HG02798 (cell line): ENCODE data around the gene ERAP2.
A peak's percentile ranks its signal among the peaks of the same experiment; 100 is the strongest.

Experiments
- ATAC-seq: cut with Tn5 transposase; IDR thresholded peaks from one replicate; pipeline ENCODE4 v1.9.1; 2021; ENCODE audit warnings: mild to moderate bottlenecking; ENCODE audit not compliant: unreplicated experiment, poor library complexity

The ERAP2 gene

DNA sequence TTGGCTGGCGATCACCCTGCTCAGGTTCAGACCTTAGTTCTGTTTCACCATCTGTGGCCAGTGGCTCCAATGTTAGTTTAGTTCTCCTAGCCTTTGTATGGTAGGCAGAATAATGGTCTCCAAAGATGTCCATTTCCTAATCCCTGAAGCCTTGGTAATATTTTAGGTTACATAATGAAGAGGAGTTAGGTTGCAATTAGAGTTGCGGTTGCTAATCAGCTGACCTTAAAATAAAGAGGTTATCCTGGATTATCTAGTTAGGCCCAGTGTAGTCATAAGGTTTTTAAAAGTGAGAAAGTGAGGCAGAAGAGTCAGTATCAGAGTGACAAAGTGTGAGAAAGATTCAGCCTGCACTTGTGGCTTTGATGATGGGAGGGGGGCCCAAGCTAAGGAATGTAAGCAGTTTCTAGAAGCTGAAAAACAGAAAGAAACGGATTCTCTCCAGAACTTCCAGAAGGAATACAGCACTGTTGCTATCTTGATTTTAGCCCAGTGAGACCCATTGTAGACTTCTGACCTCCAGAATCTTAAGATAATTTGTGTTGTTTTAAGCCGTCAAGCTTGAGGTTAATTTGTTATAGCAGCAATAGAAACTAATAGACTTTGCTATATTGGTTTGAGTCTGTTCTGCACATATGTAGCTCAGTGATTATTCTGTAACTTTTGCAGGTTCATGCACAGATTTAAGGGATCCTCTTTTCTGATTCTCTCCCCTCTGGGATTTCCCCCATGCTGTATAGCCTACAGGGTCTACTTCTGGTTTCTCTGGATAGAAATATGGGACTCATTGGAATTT lies 81.2 kb downstream of the ERAP2 start:
- peak; percentile 52 for ATAC-seq

GRCh38 chr5:96958977-96959376 lies 82.7 kb downstream of the ERAP2 start:
- no peak for ATAC-seq

DNA sequence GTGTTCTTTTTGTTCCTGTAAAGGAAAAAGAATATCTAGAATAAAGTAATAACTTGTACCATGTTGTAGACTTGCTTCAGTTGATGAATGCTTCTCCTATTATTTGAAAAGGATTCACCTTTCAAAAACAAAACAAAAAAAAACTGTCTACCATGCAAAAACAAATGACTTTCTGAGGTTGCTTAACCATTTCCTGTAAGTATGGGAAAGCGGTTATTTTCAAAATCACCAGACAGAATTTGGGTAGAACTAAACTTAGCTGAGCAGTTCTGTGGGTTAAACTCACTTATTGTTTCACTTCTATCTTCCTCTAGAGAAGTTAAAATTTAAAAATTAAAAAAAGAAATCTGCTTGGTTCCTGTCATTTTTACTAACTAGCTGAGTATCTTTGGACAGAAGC lies 84.8 kb downstream of the ERAP2 start:
- peak; percentile 63 for ATAC-seq

- ATAC-seq, result no peak
Observed at GRCh38 chr5:96962540-96962991, 86.3 kb downstream of the ERAP2 start.

DNA sequence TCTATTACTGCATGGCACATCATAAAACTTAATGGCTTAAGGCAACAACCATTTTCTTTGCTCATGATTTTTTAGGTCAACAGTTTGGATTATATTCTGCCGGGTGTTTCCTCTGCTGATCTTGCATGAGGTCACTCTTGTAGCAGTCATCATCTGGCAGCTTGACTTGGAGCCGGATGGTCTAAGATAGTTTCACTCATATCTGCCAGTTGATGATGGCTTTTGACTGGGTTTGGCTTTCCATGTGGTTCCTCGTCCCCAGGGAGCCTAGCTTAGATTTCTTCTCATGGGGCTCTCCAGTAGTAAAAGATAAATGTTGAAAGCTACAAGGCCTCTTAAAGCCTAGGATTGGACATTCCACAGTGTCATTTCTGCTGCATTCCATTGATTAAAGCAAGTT lies 87.0 kb downstream of the ERAP2 start:
- ATAC-seq, result peak; percentile 59

- no peak for ATAC-seq
Observed at GRCh38 chr5:96966801-96967200, 90.5 kb downstream of the ERAP2 start.

DNA sequence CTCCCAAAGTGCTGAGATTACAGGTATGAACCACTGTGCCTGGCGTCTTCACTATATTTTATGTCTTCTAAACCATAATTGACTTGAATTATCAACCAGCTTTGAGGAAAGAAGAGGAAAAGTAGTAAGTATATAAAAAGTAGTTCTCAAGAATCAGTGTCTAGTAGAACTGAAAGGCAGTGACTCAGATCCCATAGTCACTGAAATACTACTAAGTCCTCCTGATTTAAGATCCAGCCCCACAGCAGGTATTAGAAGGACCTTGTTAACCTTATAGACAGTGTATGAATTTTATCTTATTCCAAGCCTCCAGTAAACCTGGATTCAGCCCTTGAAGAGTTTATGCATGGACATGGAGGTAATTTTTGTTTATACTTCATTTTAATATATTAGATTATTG lies 91.1 kb downstream of the ERAP2 start:
- ATAC-seq, result no peak

DNA sequence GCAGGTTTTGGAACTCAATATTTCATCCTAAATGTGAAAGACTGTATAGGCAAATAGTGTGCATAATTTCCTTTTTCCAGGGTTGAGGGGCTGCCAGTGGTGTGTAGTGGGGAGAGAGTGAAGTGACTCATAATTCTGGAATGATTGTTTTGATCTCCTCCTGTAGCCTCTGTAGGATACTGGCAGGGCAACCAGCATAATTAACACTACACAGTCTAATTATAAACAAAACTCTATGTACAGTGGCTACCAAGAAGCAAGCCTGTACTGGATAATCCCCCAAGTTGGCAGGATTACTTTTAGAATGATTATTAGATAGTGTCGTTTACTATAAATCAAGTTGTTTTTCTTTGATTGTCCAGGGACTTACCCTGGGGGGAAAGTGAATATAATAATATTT lies 91.8 kb downstream of the ERAP2 start:
- ATAC-seq, result no peak

- ATAC-seq, result no peak
Observed at GRCh38 chr5:96968614-96969013, 92.3 kb downstream of the ERAP2 start.
